ENCODE results near the gene PLA2G5. TPM values are rescaled to one million over a fixed set of nuclear protein-coding genes. Genes with fewer than 3 reads are reported as not detected.
"Not testable (repeated sequence)": the region's sequence is repeated elsewhere in the genome, so short reads cannot be mapped to it uniquely, and the experiment has no call there.

PLA2G5 gene
- total RNA-seq, 1 experiment from 2014 or later = not detected

DNA sequence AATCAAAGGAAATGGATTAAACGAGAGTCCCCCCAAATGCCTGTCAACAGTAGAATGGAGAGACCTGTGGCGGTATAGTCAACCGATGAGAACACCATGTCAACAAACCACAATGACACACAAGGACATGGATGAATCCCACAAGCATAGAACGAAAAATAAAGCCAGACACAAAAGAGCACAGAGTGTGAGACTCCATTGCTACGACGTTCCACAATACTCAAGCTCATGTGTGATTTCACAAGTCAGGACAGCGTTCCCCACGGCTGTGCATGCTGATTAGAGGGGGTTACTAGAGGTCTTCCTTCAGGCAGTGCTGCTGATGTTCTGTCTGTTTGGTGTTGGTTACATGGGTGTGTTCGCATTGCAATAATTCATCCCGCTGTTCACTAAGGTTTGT lies 55.1 kb downstream of the PLA2G5 start:
- Mint-ChIP-seq H3K27ac (ENCODE audit: unreplicated experiment) (no peak overlapping the region), H3K4me3 (ENCODE audit: low read depth, unreplicated experiment) (no peak overlapping the region), H3K9me3 (ENCODE audit: low read depth, unreplicated experiment) (peaks cover 2% of the 10 kb centered on the region), H3K27me3 (ENCODE audit: unreplicated experiment) (peaks cover 25% of the 10 kb centered on the region), H3K36me3 (ENCODE audit: insufficient read depth, unreplicated experiment) (no peaks in the 10 kb centered on the region), H3K4me1 (ENCODE audit: low read depth, unreplicated experiment) (peaks cover 11% of the 10 kb centered on the region)
- CTCF ChIA-PET = interaction anchor here (0.9 kb wide), 1 partner anchor 27 kb away, joined by 3 read pairs; no protein-coding TSS in a partner anchor
- no peak for TF ChIP-seq CTCF (IDR thresholded peaks at IDR 0.05; ENCODE audit: unreplicated experiment)
- no peak for DNase-seq
- intact Hi-C loops (cut with micrococcal nuclease; ENCODE audit: unreplicated experiment) = no loop called here
- BruUV-seq (replicated peaks) = no TSS peak

DNA sequence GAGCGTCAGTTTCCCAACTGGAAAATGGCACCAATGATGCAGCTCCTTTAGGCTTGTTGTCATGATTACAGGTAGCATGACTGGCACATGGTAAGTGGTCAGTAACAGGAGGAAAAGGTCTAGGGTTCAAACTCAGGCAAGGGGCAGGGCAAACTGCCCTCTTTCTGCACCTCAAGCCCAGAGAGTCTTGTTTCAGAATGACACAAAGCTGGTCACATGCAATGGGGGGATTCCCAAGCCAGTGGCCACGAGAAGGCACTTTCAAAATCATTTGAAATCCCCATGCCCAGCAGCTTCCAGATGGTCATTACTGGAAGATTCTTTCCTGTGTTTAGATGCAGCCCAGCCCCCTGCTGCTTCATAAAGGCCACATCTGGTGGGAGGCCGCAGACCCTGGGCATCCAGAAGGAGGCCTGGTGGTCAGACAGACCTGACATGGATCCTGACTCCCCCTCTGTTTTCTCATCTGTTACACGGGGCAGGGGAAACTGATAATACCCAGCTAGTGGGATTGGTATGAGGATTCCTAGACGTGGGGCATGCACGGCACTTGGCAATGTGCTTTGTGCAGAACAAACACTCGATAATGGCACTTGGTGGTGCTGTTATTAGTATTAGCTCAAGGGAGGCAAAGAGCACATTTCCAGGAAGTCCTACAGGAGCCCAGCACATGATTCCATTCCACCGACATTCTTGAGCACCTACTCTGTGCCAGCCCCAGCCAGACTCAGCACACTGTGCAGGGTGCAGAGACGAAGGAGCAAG lies 56.2 kb downstream of the PLA2G5 start:
- intact Hi-C loops (cut with micrococcal nuclease; ENCODE audit: unreplicated experiment) = no loop called here
- Mint-ChIP-seq H3K27ac (ENCODE audit: unreplicated experiment) (no peak overlapping the region), H3K9me3 (ENCODE audit: low read depth, unreplicated experiment) (peaks cover 2% of the 10 kb centered on the region), H3K36me3 (ENCODE audit: insufficient read depth, unreplicated experiment) (no peaks in the 10 kb centered on the region), H3K4me1 (ENCODE audit: low read depth, unreplicated experiment) (peaks cover 11% of the 10 kb centered on the region), H3K27me3 (ENCODE audit: unreplicated experiment) (peaks cover 14% of the 10 kb centered on the region), H3K4me3 (ENCODE audit: low read depth, unreplicated experiment) (no peak overlapping the region)
- CTCF ChIA-PET = no interaction called here
- no peak for DNase-seq
- TF ChIP-seq CTCF (IDR thresholded peaks at IDR 0.05; ENCODE audit: unreplicated experiment) = no peak
- BruUV-seq (replicated peaks) = no TSS peak

DNA sequence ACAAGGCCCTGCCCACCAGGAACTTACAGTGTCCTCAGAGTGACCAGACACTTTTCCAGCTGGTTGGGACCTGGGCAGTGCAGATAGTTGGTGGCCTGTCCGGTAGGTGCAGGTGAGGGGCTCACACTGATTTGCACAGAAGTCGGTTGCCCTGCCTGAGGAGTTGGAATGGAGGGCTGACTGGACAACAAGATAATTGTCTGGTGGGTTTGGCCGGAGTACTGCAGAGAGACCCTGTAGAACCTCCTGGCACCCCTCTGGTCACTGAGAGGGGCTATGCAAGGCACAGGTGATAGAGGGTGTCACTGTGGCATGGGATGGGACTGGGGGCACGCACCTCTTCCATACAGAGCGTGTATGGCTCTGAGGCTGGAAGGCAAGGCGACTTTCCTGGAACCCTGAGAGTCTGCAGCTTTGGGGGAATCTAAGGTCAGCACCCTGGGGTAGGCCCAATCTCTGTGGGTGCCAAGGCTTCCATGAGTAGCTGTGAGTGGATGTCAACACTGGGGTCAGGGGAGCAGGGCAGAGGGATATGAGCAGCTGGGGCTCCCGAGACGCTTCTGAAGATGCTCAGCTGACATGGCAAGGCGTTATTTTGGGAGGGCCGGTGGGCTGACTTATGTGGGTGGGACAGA lies 56.9 kb downstream of the PLA2G5 start:
- CTCF ChIA-PET = no interaction called here

DNA sequence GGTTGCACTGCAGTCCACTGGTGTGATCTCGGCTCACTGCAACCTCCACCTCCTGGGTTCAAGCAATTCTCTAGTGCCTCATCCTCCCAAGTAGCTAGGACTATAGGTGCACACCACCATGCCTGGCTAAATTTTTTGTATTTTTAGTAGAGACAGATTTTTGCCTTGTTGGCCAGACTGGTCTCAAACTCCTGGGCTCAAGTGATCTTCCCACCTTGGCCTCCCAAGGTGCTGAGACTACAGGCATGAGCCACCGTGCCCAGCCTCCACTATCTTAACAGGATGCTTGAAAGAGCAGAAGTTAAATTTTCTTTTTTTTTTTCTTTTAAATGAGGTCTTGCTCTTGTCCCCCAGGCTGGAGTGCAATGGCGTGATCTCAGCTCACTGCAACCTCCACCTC lies 60.5 kb downstream of the PLA2G5 start:
- H3K27ac Mint-ChIP-seq (ENCODE audit: unreplicated experiment); H3K9me3 Mint-ChIP-seq (ENCODE audit: low read depth, unreplicated experiment); CTCF ChIA-PET; H3K36me3 Mint-ChIP-seq (ENCODE audit: insufficient read depth, unreplicated experiment); BruUV-seq (replicated peaks); H3K4me3 Mint-ChIP-seq (ENCODE audit: low read depth, unreplicated experiment); DNase-seq; H3K27me3 Mint-ChIP-seq (ENCODE audit: unreplicated experiment); intact Hi-C loops (cut with micrococcal nuclease; ENCODE audit: unreplicated experiment); H3K4me1 Mint-ChIP-seq (ENCODE audit: low read depth, unreplicated experiment): not testable (repeated sequence)

More for the DNA sequence above, 56.9 kb downstream of the PLA2G5 start:
- TF ChIP-seq CTCF (IDR thresholded peaks at IDR 0.05; ENCODE audit: unreplicated experiment) = no peak
- H3K9me3 Mint-ChIP-seq (ENCODE audit: low read depth, unreplicated experiment) = peaks cover 2% of the 10 kb centered on the region
- no peaks in the 10 kb centered on the region for H3K36me3 Mint-ChIP-seq (ENCODE audit: insufficient read depth, unreplicated experiment)
- H3K4me3 Mint-ChIP-seq (ENCODE audit: low read depth, unreplicated experiment) = no peak overlapping the region
- H3K27me3 Mint-ChIP-seq (ENCODE audit: unreplicated experiment) = peaks cover 7% of the 10 kb centered on the region
- intact Hi-C loops (cut with micrococcal nuclease; ENCODE audit: unreplicated experiment) = no loop called here
- no peak overlapping the region for H3K27ac Mint-ChIP-seq (ENCODE audit: unreplicated experiment)
- no peak for DNase-seq
- H3K4me1 Mint-ChIP-seq (ENCODE audit: low read depth, unreplicated experiment) = peaks cover 11% of the 10 kb centered on the region
- BruUV-seq (replicated peaks) = no TSS peak

DNA sequence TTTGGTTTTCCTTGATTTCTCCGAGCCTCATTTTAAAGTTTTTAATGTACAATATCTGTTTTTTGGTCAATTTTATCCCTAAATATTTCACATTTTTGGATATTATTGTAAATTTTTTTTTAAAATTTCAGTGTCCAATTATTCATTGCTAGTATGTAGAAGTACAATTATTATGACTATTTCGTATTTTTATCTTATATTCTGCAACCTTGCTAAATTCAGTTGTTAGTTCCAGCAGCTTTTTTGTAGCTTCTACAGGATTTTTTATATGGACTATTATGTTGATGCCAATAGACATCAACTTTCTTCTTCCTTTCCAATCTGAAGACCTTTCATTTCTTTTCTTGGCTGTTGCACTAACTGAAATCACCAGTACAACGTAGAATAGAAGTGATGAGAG lies 65.0 kb downstream of the PLA2G5 start:
- intact Hi-C loops (cut with micrococcal nuclease; ENCODE audit: unreplicated experiment) = no loop called here
- TF ChIP-seq CTCF (IDR thresholded peaks at IDR 0.05; ENCODE audit: unreplicated experiment) = no peak
- no peak overlapping the region for H3K4me3 Mint-ChIP-seq (ENCODE audit: low read depth, unreplicated experiment)
- no peaks in the 10 kb centered on the region for H3K9me3 Mint-ChIP-seq (ENCODE audit: low read depth, unreplicated experiment)
- peaks cover 22% of the 10 kb centered on the region for H3K4me1 Mint-ChIP-seq (ENCODE audit: low read depth, unreplicated experiment)
- no peaks in the 10 kb centered on the region for H3K27me3 Mint-ChIP-seq (ENCODE audit: unreplicated experiment)
- H3K27ac Mint-ChIP-seq (ENCODE audit: unreplicated experiment) = no peak overlapping the region
- CTCF ChIA-PET = interaction anchor here (0.6 kb wide), 1 partner anchor 215 kb away, joined by 3 read pairs; no protein-coding TSS in a partner anchor
- H3K36me3 Mint-ChIP-seq (ENCODE audit: insufficient read depth, unreplicated experiment) = peaks cover 7% of the 10 kb centered on the region
- BruUV-seq (replicated peaks) = no TSS peak
- DNase-seq = no peak
